Transverse colon (tissue), 4 donors: Measurements from ENCODE around the gene QRICH1. TPM values are rescaled to one million over a fixed set of nuclear protein-coding genes. Genes with fewer than 3 reads are reported as not detected.

Experiments used
- DNase-seq: peaks from one replicate; pipeline ENCODE4 v3.0.0-alpha.2; 2019
- H3K27ac ChIP-seq, 4 donors: fragments of 200-600 bp; sonication (generic); 2 replicates each; pipeline ENCODE4 v1.5.1; 2016 to 2018; ENCODE audit warnings: inconsistent platforms in 4 of 4
- H3K27me3 ChIP-seq: fragments of 200-600 bp; sonication (generic); 2 replicates; pipeline ENCODE4 v1.5.1; 2017; ENCODE audit warnings: inconsistent platforms
- H3K36me3 ChIP-seq, 4 donors: fragments of 200-600 bp; sonication (generic); 2 replicates each; pipeline ENCODE4 v1.5.1; 2017 to 2019; ENCODE audit warnings: inconsistent platforms in 4 of 4
- H3K4me1 ChIP-seq, 4 donors: fragments of 200-600 bp; sonication (generic); 2 replicates each; pipeline ENCODE4 v1.5.1; 2017 to 2020; ENCODE audit warnings: inconsistent platforms in 4 of 4
- H3K4me3 ChIP-seq, 4 donors: fragments of 200-600 bp; sonication (generic); 1 replicate in 1 of 4; 2 replicates in 3 of 4; pipeline versions ENCODE4 v1.5.1 to v1.6.1; 2017 to 2019; ENCODE audit warnings: inconsistent platforms in 4 of 4
- H3K9me3 ChIP-seq, 2 donors: fragments of 200-600 bp; sonication (generic); 2 replicates each; pipeline ENCODE4 v1.5.1; 2017 to 2019; ENCODE audit warnings: inconsistent platforms in 2 of 2
- EP300 ChIP-seq: sonication (generic); formaldehyde crosslinking; IDR thresholded peaks from one replicate; pipeline ENCODE4 v1.6.1; 2017; ENCODE audit warnings: antibody characterized with exemption, low read depth
- POLR2A ChIP-seq: fragments of 450-650 bp; IDR thresholded peaks from one replicate; pipeline ENCODE4 v1.6.1; 2016; ENCODE audit warnings: antibody characterized with exemption, mild to moderate bottlenecking, moderate library complexity
- POLR2AphosphoS5 ChIP-seq, 3 donors: sonication (generic); formaldehyde crosslinking; IDR thresholded peaks; one replicate each; pipeline ENCODE4 v1.6.1; 2016; ENCODE audit warnings: antibody characterized with exemption in 3 of 3
- WGBS, 2 donors: methylation state at CpG; one replicate each; pipeline ENCODE4 v1.1.5; 2018; ENCODE audit warnings: low coverage in 1 of 2; 5-methylcytosine and 5-hydroxymethylcytosine counted together
- in situ Hi-C, 4 donors: fragments of 200-750 bp; cut with MboI; loops; one replicate each; pipeline versions ENCODE4 v1.15.0 to v1.15.1; 2017; ENCODE audit warnings: low sequenced_read_pairs in 3 of 4, low pct_ligation_motif_present in 1 of 4, low pct_unique_long_range_greater_than_20kb in 1 of 4
- intact Hi-C: fragments of 100-400 bp; cut with DNase I; formaldehyde crosslinking; loops from one replicate; pipeline ENCODE4 v1.15.1; 2023; ENCODE audit warnings: low total_unique reads
- total RNA-seq, 4 donors: library from RNA; depleted of rRNA; stranded (reverse); fragments of >200 nt; gene quantifications; one replicate each; pipeline ENCODE4 v1.1.0, GENCODE V29; 2016
- TF ChIP-seq, protein P1 (sequence below), 5 experiments: fragments of 200-600 bp in 3 of 5; fragments of 450-650 bp in 2 of 5; sonication (generic) in 3 of 5; IDR thresholded peaks; 1 replicate in 2 of 5; 2 replicates in 3 of 5; pipeline ENCODE4 v1.5.1; 2016 to 2017; ENCODE audit warnings: antibody characterized with exemption in 5 of 5, inconsistent platforms in 3 of 5, mild to moderate bottlenecking in 2 of 5, moderate library complexity in 1 of 5

The QRICH1 gene
- total RNA-seq, 4 donors from 2014 or later: 76.4 to 122 (median 84.7) TPM

DNA sequence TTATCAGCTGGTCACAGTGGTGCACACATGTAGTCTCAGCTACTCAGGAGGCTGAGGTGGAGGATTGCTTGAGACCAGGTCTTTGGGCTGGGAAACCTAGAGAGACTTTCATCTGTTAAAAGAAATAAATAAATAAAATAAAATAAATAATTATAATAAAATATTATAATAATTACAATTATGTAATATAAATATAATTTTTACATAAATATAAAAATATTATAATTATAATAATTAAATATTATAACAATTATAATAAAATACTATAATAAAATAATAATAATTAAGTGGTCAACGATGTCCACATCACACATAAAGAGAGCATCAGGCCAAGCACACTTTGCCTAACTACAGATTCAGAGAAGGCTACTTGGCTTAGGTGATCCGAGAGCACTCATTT is 14.6 kb downstream of the QRICH1 start:
- H3K4me3 ChIP-seq: no peak overlapping the region
- H3K27ac ChIP-seq: no peak overlapping the region
- H3K27me3 ChIP-seq: no peaks in the 10 kb centered on the region
- H3K4me1 ChIP-seq: peaks cover 0 to 4% (median 0%) of the 10 kb centered on the region in 4 donors
- no peak for TF ChIP-seq EP300
- no peak for TF ChIP-seq POLR2AphosphoS5 (IDR thresholded peaks at IDR 0.05)
- no peak for TF ChIP-seq POLR2A
- TF ChIP-seq, protein P1, sequence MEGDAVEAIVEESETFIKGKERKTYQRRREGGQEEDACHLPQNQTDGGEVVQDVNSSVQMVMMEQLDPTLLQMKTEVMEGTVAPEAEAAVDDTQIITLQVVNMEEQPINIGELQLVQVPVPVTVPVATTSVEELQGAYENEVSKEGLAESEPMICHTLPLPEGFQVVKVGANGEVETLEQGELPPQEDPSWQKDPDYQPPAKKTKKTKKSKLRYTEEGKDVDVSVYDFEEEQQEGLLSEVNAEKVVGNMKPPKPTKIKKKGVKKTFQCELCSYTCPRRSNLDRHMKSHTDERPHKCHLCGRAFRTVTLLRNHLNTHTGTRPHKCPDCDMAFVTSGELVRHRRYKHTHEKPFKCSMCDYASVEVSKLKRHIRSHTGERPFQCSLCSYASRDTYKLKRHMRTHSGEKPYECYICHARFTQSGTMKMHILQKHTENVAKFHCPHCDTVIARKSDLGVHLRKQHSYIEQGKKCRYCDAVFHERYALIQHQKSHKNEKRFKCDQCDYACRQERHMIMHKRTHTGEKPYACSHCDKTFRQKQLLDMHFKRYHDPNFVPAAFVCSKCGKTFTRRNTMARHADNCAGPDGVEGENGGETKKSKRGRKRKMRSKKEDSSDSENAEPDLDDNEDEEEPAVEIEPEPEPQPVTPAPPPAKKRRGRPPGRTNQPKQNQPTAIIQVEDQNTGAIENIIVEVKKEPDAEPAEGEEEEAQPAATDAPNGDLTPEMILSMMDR (IDR thresholded peaks at IDR 0.05): no peak
- intact Hi-C loops: no loop called here
- no peaks in the 10 kb centered on the region for H3K9me3 ChIP-seq
- H3K36me3 ChIP-seq: peaks cover 0 to 33% (median 17%) of the 10 kb centered on the region in 4 donors
- DNase-seq: no peak
- 67 to 97% methylated on average over 1 to 2 of the region's 2 CpGs for WGBS, 2 donors
- in situ Hi-C loops: no loop called here

DNA sequence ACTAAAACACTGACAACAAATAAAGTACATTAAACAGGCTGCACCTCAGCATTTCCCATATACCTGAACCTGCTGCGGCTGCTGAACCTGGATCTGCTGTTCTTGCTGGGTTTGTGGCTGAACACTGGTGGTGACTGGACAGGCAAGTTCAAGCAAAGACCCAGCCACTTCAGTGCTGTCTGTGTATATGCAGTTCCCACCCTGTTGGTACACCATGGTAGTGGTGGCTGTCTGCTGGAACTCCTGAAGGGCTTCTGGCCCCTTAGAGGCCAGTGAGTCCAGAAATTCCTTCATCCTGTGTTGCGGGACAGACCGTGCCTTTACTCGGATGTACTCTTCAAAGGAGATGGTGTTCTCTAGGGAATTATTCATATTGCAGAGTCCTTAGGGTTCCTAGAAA is 17.2 kb downstream of the QRICH1 start:
- in situ Hi-C loops (no loop called here), intact Hi-C loops (no loop called here)
- H3K4me1 ChIP-seq: peaks cover 0 to 2% (median 0%) of the 10 kb centered on the region in 4 donors
- no peaks in the 10 kb centered on the region for H3K9me3 ChIP-seq
- TF ChIP-seq EP300 (no peak), POLR2A (no peak), POLR2AphosphoS5 (IDR thresholded peaks at IDR 0.05) (no peak)
- TF ChIP-seq, protein P1 (IDR thresholded peaks at IDR 0.05): no peak
- no peaks in the 10 kb centered on the region for H3K27me3 ChIP-seq
- peaks cover 0 to 58% (median 29%) of the 10 kb centered on the region in 4 donors for H3K36me3 ChIP-seq
- H3K27ac ChIP-seq: no peak overlapping the region
- no peak overlapping the region for H3K4me3 ChIP-seq
- no peak for DNase-seq
- WGBS, 2 donors: 93 to 100% methylated on average over 1 to 4 of the region's 4 CpGs

GRCh38 chr3:49076116-49076515 is 17.8 kb downstream of the QRICH1 start:
- H3K27me3 ChIP-seq: no peaks in the 10 kb centered on the region
- 96% methylated on average over 13 of the region's 13 CpGs; no CpG with 5 or more reads in 1 of the 2 donors for WGBS, 2 donors
- in situ Hi-C loops: no loop called here
- TF ChIP-seq POLR2AphosphoS5 (IDR thresholded peaks at IDR 0.05) (no peak), EP300 (no peak), POLR2A (no peak)
- TF ChIP-seq, protein P1 (IDR thresholded peaks at IDR 0.05): no peak
- H3K9me3 ChIP-seq: no peaks in the 10 kb centered on the region
- H3K4me1 ChIP-seq: no peaks in the 10 kb centered on the region
- peaks cover 0 to 63% (median 32%) of the 10 kb centered on the region in 4 donors for H3K36me3 ChIP-seq
- no peak for DNase-seq
- H3K4me3 ChIP-seq: no peak overlapping the region
- no peak overlapping the region for H3K27ac ChIP-seq
- intact Hi-C loops: no loop called here

DNA sequence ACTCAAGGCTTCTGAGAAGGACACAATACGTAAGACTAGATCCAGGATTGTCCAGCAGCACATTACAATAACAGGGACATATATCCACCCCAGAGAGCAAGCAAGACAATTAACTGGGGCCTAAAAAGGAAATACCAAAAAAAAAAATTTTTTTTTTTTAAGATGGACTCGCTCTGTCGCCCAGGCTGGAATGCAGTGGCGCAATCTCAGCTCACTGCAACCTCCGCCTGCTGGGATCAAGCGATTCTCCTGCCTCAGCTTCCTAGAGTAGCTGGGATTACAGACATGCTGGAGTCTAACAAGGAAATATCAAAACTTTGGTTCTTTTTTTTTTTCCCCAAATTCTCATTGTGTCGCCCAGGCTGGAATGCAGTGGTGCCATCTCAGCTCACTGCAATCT is 35.9 kb downstream of the QRICH1 start:
- TF ChIP-seq, protein P1 (IDR thresholded peaks at IDR 0.05): no peak
- TF ChIP-seq EP300 (no peak), POLR2A (no peak), POLR2AphosphoS5 (IDR thresholded peaks at IDR 0.05) (no peak)
- 87 to 93% methylated on average over 7 of the region's 7 CpGs for WGBS, 2 donors
- intact Hi-C loops (no loop called here), in situ Hi-C loops (no loop called here)
- no peak overlapping the region for H3K27ac ChIP-seq
- H3K4me1 ChIP-seq: peaks cover 0 to 6% (median 0%) of the 10 kb centered on the region in 4 donors
- no peak for DNase-seq
- no peaks in the 10 kb centered on the region for H3K9me3 ChIP-seq
- H3K27me3 ChIP-seq: no peaks in the 10 kb centered on the region
- H3K4me3 ChIP-seq: no peak overlapping the region
- H3K36me3 ChIP-seq: peaks cover 0 to 50% (median 15%) of the 10 kb centered on the region in 4 donors
